CD14-positive monocyte (primary cell): ENCODE data around the gene ADGB. TPM values are rescaled to one million over a fixed set of nuclear protein-coding genes. Genes with fewer than 3 reads are reported as not detected.

Source experiments
- DNase-seq, 3 donors: peaks; one replicate each; pipeline ENCODE4 v3.0.0-alpha.2; 2011 to 2022
- H2AFZ ChIP-seq: 2 replicates; pipeline ENCODE4 v1.6.0; 2012; ENCODE audit warnings: mild to moderate bottlenecking, low read depth, low read length, inconsistent platforms; ENCODE audit not compliant: insufficient read depth, poor library complexity, severe bottlenecking
- H3K27ac ChIP-seq, 2 donors: 1 replicate in 1 of 2; 2 replicates in 1 of 2; pipeline ENCODE4 v1.5.1; 2012 to 2013; ENCODE audit warnings: low read length in 2 of 2, control low read depth in 1 of 2, inconsistent platforms in 1 of 2, low read depth in 1 of 2, mild to moderate bottlenecking in 1 of 2
- H3K27me3 ChIP-seq, 2 donors: one replicate each; pipeline versions ENCODE4 v1.6.0 to v1.6.1; 2011 to 2013; ENCODE audit warnings: low read length in 2 of 2; ENCODE audit not compliant: control insufficient read depth in 2 of 2, insufficient read depth in 2 of 2
- H3K36me3 ChIP-seq, 2 donors: replicated peaks in 1 of 2; 1 replicate in 1 of 2; 2 replicates in 1 of 2; pipeline versions ENCODE4 v1.5.1 to v1.6.1; 2012 to 2013; ENCODE audit warnings: low read length in 2 of 2, control low read depth in 1 of 2, inconsistent platforms in 1 of 2, mild to moderate bottlenecking in 1 of 2; ENCODE audit not compliant: insufficient read depth in 2 of 2, control insufficient read depth in 1 of 2
- H3K4me1 ChIP-seq, 2 donors: 1 replicate in 1 of 2; 2 replicates in 1 of 2; pipeline versions ENCODE4 v1.5.1 to v1.6.1; 2012 to 2013; ENCODE audit warnings: low read length in 2 of 2, control low read depth in 1 of 2, inconsistent platforms in 1 of 2, mild to moderate bottlenecking in 1 of 2, moderate library complexity in 1 of 2; ENCODE audit not compliant: insufficient read depth in 2 of 2, control insufficient read depth in 1 of 2
- H3K4me2 ChIP-seq: replicated peaks from 2 replicates; pipeline ENCODE3; 2012; ENCODE audit warnings: low read length, moderate library complexity, mild to moderate bottlenecking; ENCODE audit not compliant: poor library complexity, severe bottlenecking; ENCODE audit errors: extremely low read depth
- H3K4me3 ChIP-seq, 3 experiments: fragments of 200-600 bp in 1 of 3; sonication (generic) in 1 of 3; replicated peaks in 1 of 3; 1 replicate in 2 of 3; 2 replicates in 1 of 3; pipeline ENCODE4 v1.5.1; 2011 to 2013; ENCODE audit warnings: low read length in 3 of 3, mild to moderate bottlenecking in 3 of 3, control low read depth in 2 of 3, low read depth in 2 of 3, inconsistent platforms in 1 of 3, moderate library complexity in 1 of 3
- H3K79me2 ChIP-seq: 2 replicates; pipeline ENCODE4 v1.6.0; 2012; ENCODE audit warnings: mild to moderate bottlenecking, control low read depth, inconsistent platforms, low read length, moderate library complexity; ENCODE audit not compliant: insufficient read depth
- H3K9ac ChIP-seq: 2 replicates; pipeline ENCODE4 v1.6.0; 2017; ENCODE audit warnings: low read length, mild to moderate bottlenecking; ENCODE audit not compliant: insufficient read depth, poor library complexity, severe bottlenecking
- H3K9me3 ChIP-seq, 2 donors: replicated peaks in 1 of 2; 1 replicate in 1 of 2; 2 replicates in 1 of 2; pipeline versions ENCODE4 v1.5.1 to v1.6.1; 2012 to 2013; ENCODE audit warnings: low read length in 2 of 2, control low read depth in 1 of 2; ENCODE audit not compliant: control insufficient read depth in 1 of 2, insufficient read depth in 1 of 2
- H4K20me1 ChIP-seq: 2 replicates; pipeline ENCODE4 v1.6.0; 2012; ENCODE audit warnings: mild to moderate bottlenecking, low read length, control low read depth, moderate library complexity; ENCODE audit not compliant: insufficient read depth
- H3K27ac Mint-ChIP-seq, 7 donors: one replicate each; pipeline ENCODE4 v1.8.0; 2020; ENCODE audit warnings: mild to moderate bottlenecking in 7 of 7, mixed read lengths in 7 of 7, moderate library complexity in 6 of 7, inconsistent platforms in 2 of 7
- H3K27me3 Mint-ChIP-seq, 3 donors: one replicate each; pipeline ENCODE4 v1.8.0; 2021 to 2022; ENCODE audit warnings: low read depth in 3 of 3, mild to moderate bottlenecking in 3 of 3, mixed read lengths in 3 of 3, moderate library complexity in 3 of 3, inconsistent platforms in 1 of 3
- H3K36me3 Mint-ChIP-seq, 2 donors: one replicate each; pipeline ENCODE4 v1.8.0; 2020; ENCODE audit warnings: mixed read lengths in 2 of 2, inconsistent platforms in 1 of 2, mild to moderate bottlenecking in 1 of 2
- H3K4me1 Mint-ChIP-seq: one replicate; pipeline ENCODE4 v1.8.0; 2020; ENCODE audit warnings: mild to moderate bottlenecking, mixed read lengths
- H3K4me3 Mint-ChIP-seq, 2 donors: one replicate each; pipeline ENCODE4 v1.8.0; 2020; ENCODE audit warnings: mild to moderate bottlenecking in 2 of 2, mixed read lengths in 2 of 2, moderate library complexity in 1 of 2
- H3K9me3 Mint-ChIP-seq, 7 donors: one replicate each; pipeline ENCODE4 v1.8.0; 2020 to 2022; ENCODE audit warnings: mixed read lengths in 7 of 7, mild to moderate bottlenecking in 6 of 7, moderate library complexity in 6 of 7, inconsistent platforms in 2 of 7
- WGBS: methylation state at CpG from one replicate; pipeline ENCODE4 v1.1.5; 2013; ENCODE audit warnings: missing lambda C conversion rate; ENCODE audit not compliant: insufficient coverage; 5-methylcytosine and 5-hydroxymethylcytosine counted together
- intact Hi-C, 2 donors: fragments of 100-400 bp; cut with micrococcal nuclease; formaldehyde crosslinking; loops; one replicate each; pipeline versions ENCODE4 v1.15.0 to v1.15.1; 2023
- polyA plus RNA-seq, 3 donors: library from polyadenylated mRNA; depleted of rRNA in 1 of 3; unstranded in 2 of 3; stranded (reverse) in 1 of 3; fragments of 300-500 nt in 2 of 3; fragments of >200 nt in 1 of 3; fragmentation: Illumina TruSeq in 2 of 3; gene quantifications; 1 replicate in 2 of 3; 2 replicates in 1 of 3; pipeline ENCODE4 v1.2.3, GENCODE V29; 2012 to 2021
- TF ChIP-seq, protein P1 (sequence below): fragments of 200-600 bp; IDR thresholded peaks from one replicate; pipeline ENCODE4 v1.8.0; 2022; ENCODE audit warnings: antibody characterized with exemption, mild to moderate bottlenecking

ADGB gene
- polyA plus RNA-seq, 3 donors: 0.01 TPM; not detected in 2

DNA sequence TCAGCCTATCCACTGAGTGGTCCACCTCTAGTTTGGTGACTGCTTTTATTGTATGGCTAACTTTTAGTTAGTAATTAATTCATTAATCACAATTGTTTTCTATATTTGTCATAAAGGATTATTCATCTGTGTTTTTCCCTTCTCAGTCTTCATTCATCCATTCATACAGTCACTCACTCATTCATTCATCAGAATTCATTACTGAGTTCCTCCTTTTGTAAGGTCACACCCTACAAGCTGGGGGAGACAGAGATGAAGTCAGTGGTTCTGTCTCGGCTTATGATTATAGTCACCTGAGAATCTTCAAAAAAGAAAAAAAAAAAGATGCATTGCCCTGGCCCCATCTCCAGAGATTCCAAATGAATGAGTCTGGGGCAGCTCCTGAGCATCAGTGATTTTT is 257.1 kb downstream of the ADGB start:
- intact Hi-C loops: loop anchor here in 1 of 2 donors (5.0 to 10.0 kb wide), 2 partner anchors 366 to 1309 kb away; no protein-coding TSS in a partner anchor
- no peak overlapping the region for H3K4me2 ChIP-seq
- no peak for DNase-seq
- no peaks in the 10 kb centered on the region for H3K36me3 ChIP-seq
- H3K9me3 ChIP-seq: no peaks in the 10 kb centered on the region
- peaks cover 1 to 9% (median 5%) of the 10 kb centered on the region in 7 donors for H3K9me3 Mint-ChIP-seq
- peaks cover 6 to 7% of the 10 kb centered on the region in 2 donors for H3K4me1 ChIP-seq
- no peaks in the 10 kb centered on the region for H4K20me1 ChIP-seq
- no peaks in the 10 kb centered on the region for H3K79me2 ChIP-seq
- H3K9ac ChIP-seq: no peak overlapping the region
- peaks cover 6% of the 10 kb centered on the region for H3K4me1 Mint-ChIP-seq
- no peak overlapping the region for H2AFZ ChIP-seq
- no peak overlapping the region for H3K4me3 Mint-ChIP-seq
- H3K27ac ChIP-seq: no peak overlapping the region
- H3K36me3 Mint-ChIP-seq: no peaks in the 10 kb centered on the region
- H3K27ac Mint-ChIP-seq: no peak overlapping the region
- H3K4me3 ChIP-seq: no peak overlapping the region
- TF ChIP-seq, protein P1, sequence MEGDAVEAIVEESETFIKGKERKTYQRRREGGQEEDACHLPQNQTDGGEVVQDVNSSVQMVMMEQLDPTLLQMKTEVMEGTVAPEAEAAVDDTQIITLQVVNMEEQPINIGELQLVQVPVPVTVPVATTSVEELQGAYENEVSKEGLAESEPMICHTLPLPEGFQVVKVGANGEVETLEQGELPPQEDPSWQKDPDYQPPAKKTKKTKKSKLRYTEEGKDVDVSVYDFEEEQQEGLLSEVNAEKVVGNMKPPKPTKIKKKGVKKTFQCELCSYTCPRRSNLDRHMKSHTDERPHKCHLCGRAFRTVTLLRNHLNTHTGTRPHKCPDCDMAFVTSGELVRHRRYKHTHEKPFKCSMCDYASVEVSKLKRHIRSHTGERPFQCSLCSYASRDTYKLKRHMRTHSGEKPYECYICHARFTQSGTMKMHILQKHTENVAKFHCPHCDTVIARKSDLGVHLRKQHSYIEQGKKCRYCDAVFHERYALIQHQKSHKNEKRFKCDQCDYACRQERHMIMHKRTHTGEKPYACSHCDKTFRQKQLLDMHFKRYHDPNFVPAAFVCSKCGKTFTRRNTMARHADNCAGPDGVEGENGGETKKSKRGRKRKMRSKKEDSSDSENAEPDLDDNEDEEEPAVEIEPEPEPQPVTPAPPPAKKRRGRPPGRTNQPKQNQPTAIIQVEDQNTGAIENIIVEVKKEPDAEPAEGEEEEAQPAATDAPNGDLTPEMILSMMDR: no peak
- WGBS: no CpG with 5 or more reads among the region's 1 CpG
- H3K27me3 ChIP-seq: no peaks in the 10 kb centered on the region
- H3K27me3 Mint-ChIP-seq: no peaks in the 10 kb centered on the region

DNA sequence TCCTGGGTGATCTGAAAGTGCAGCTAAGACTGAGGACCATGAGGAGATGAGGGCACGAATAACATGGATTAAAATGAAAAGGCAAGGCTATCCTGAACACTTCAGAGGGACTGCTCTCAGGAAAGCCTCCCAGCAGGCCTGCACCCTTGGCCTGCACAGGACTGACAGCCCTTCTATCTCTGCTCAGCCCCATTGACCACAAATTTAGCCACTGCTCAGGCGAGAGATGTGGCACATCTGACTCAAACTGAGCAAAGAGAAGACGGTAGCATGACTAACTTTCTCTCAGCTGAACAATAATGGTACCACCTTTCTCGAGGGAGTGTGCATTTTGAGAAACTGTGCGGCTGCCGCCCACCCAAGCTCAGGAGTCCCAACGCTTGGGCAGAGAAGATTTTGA is 257.5 kb downstream of the ADGB start:
- H3K4me3 Mint-ChIP-seq: no peak overlapping the region

More for the DNA sequence above, 257.5 kb downstream of the ADGB start:
- Histone ChIP-seq H3K27ac (no peak overlapping the region), H3K36me3 (no peaks in the 10 kb centered on the region), H3K9me3 (no peaks in the 10 kb centered on the region), H3K9ac (no peak overlapping the region), H3K27me3 (no peaks in the 10 kb centered on the region), H3K4me1 (peaks cover 6 to 7% of the 10 kb centered on the region in 2 donors), H3K4me3 (no peak overlapping the region), H3K4me2 (no peak overlapping the region), H3K79me2 (no peaks in the 10 kb centered on the region), H2AFZ (no peak overlapping the region), H4K20me1 (no peaks in the 10 kb centered on the region)
- intact Hi-C loops: loop anchor here in 1 of 2 donors (5.0 to 10.0 kb wide), 2 partner anchors 366 to 1309 kb away; no protein-coding TSS in a partner anchor
- Mint-ChIP-seq H3K27me3 (no peaks in the 10 kb centered on the region), H3K9me3 (peaks cover 1 to 9% (median 5%) of the 10 kb centered on the region in 7 donors), H3K27ac (peak overlapping the region in 1 of 7 donors; percentile 54), H3K36me3 (no peaks in the 10 kb centered on the region), H3K4me1 (peaks cover 5% of the 10 kb centered on the region)
- WGBS: 89% methylated on average over 2 of the region's 7 CpGs
- no peak for DNase-seq
- TF ChIP-seq, protein P1: no peak
